D721Med (cell line): ENCODE measurements around the gene CEP19.

Source experiments
- DNase-seq: peaks from one replicate; pipeline ENCODE4 v3.0.0; 2011; ENCODE audit warnings: low spot score; ENCODE audit not compliant: insufficient read length
- FAIRE-seq: peaks from 2 replicates; lab custom pipeline; 2011; peaks lifted over from hg19 to GRCh38; lab: Jason Lieb, UNC
- CTCF ChIP-seq: IDR thresholded peaks from 2 replicates; pipeline ENCODE4 v1.5.1; 2012; ENCODE audit warnings: mild to moderate bottlenecking, control low read depth; ENCODE audit not compliant: insufficient read depth; ENCODE audit errors: missing control alignments

The CEP19 gene

GRCh38 chr3:196691386-196691785, 20.7 kb downstream of the CEP19 start:
- DNase-seq, result no peak
- FAIRE-seq, result no peak
- TF ChIP-seq CTCF, result no peak

GRCh38 chr3:196689941-196690660, 21.9 kb downstream of the CEP19 start:
- DNase-seq, result no peak
- no peak for TF ChIP-seq CTCF
- FAIRE-seq, result no peak

GRCh38 chr3:196688349-196688748, 23.7 kb downstream of the CEP19 start:
- DNase-seq (no peak), FAIRE-seq (no peak)
- TF ChIP-seq CTCF, result no peak

GRCh38 chr3:196686436-196686835, 25.6 kb downstream of the CEP19 start:
- no peak for DNase-seq
- no peak for TF ChIP-seq CTCF
- no peak for FAIRE-seq

GRCh38 chr3:196684548-196685407, 27.3 kb downstream of the CEP19 start:
- DNase-seq (no peak), FAIRE-seq (no peak)

GRCh38 chr3:196677931-196678330, 34.1 kb downstream of the CEP19 start:
- FAIRE-seq (no peak), DNase-seq (no peak)
- TF ChIP-seq CTCF, result no peak

More at GRCh38 chr3:196684548-196685407, 27.3 kb downstream of the CEP19 start:
- peak; percentile 91 for TF ChIP-seq CTCF
